ENCODE data around the gene ZNF526. TPM values are rescaled to one million over a fixed set of nuclear protein-coding genes. Genes with fewer than 3 reads are reported as not detected.

Gene ZNF526
- polyA plus RNA-seq, 1 experiment = 5.9 TPM

- ChIA-PET POLR2A (no interaction called here), CTCF (interaction anchor here (0.7 to 6.6 kb wide), 2 partner anchors 78 to 85 kb away, joined by 3 to 98 read pairs; no protein-coding TSS in a partner anchor)
- Histone ChIP-seq H3K36me3 (ENCODE audit: control insufficient read depth, insufficient read depth, low read length) (no peaks in the 10 kb centered on the region), H3K27me3 (ENCODE audit: control insufficient read depth, insufficient read depth, low read length) (no peaks in the 10 kb centered on the region), H3K4me3 (ENCODE audit: low read depth, low read length) (no peak overlapping the region)
- no peak for TF ChIP-seq CTCF (IDR thresholded peaks at IDR 0.05; ENCODE audit: insufficient read depth, low read depth, low read length)
- no peak for DNase-seq (ENCODE audit: low read depth)
Measured at GRCh38 chr19:42188665-42189064, 31.4 kb upstream of the ZNF526 start.

DNA sequence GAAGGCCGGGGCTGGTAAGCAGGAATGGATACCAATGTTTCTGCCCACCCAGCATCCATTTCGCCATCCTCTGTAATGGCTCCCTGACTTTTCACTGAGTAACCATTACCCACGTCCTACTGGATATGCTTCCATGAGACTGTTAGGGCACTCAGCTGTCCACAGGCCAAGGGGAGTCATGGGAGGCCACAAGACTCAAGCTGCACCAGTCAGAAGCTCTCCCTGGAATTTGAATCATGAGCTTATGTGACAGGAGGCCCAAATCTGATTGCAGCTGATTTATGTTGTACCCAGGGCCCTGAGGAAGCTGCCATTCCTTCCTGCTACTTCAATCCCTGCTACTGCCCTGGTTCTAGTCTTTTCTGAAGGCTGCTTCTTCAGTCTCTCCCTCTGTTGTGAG is 31.0 kb upstream of the ZNF526 start:
- POLR2A ChIA-PET = no interaction called here
- H3K27me3 ChIP-seq (ENCODE audit: control insufficient read depth, insufficient read depth, low read length) = no peaks in the 10 kb centered on the region
- TF ChIP-seq CTCF (IDR thresholded peaks at IDR 0.05; ENCODE audit: insufficient read depth, low read depth, low read length) = no peak
- no peak overlapping the region for H3K4me3 ChIP-seq (ENCODE audit: low read depth, low read length)
- H3K36me3 ChIP-seq (ENCODE audit: control insufficient read depth, insufficient read depth, low read length) = no peaks in the 10 kb centered on the region
- CTCF ChIA-PET = interaction anchor here (0.7 to 1.1 kb wide), 2 partner anchors 80 to 85 kb away, joined by 3 to 6 read pairs; no protein-coding TSS in a partner anchor
- no peak for DNase-seq (ENCODE audit: low read depth)

GRCh38 chr19:42191330-42191729 is 28.8 kb upstream of the ZNF526 start:
- no peak for TF ChIP-seq CTCF (IDR thresholded peaks at IDR 0.05; ENCODE audit: insufficient read depth, low read depth, low read length)
- Histone ChIP-seq H3K4me3 (ENCODE audit: low read depth, low read length) (no peak overlapping the region), H3K36me3 (ENCODE audit: control insufficient read depth, insufficient read depth, low read length) (peaks cover 2% of the 10 kb centered on the region; the same call in 1 of the 2 replicates), H3K27me3 (ENCODE audit: control insufficient read depth, insufficient read depth, low read length) (no peaks in the 10 kb centered on the region)
- POLR2A ChIA-PET = no interaction called here
- DNase-seq (ENCODE audit: low read depth) = no peak
- CTCF ChIA-PET = interaction anchor here (0.8 to 1.3 kb wide), 4 partner anchors 15 to 247 kb away, joined by 3 to 9 read pairs (median 4); no protein-coding TSS in a partner anchor

DNA sequence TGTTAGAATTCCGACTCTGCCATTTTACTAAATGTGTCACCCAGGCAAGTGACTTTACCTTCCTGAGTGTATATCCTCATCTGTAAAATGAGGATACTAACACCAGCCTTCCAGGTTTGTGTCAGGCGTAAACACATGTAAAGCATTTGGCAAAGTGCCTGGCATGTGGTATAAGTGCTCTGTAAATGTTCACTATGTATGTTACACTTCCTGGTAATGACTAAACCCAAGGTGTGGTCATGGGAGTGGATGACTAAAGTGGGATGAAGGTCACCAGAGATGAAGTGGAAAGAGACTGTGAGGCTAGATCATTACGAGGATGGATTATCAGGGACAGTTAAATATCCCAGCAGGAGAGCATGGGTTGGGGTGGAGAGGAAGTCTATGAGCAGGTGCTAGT is 28.3 kb upstream of the ZNF526 start:
- Histone ChIP-seq H3K27me3 (ENCODE audit: control insufficient read depth, insufficient read depth, low read length) (no peaks in the 10 kb centered on the region), H3K4me3 (ENCODE audit: low read depth, low read length) (no peak overlapping the region), H3K36me3 (ENCODE audit: control insufficient read depth, insufficient read depth, low read length) (peaks cover 2% of the 10 kb centered on the region; the same call in 1 of the 2 replicates)
- ChIA-PET POLR2A (no interaction called here), CTCF (interaction anchor here (0.8 to 1.3 kb wide), 4 partner anchors 15 to 247 kb away, joined by 3 to 9 read pairs (median 4); no protein-coding TSS in a partner anchor)
- no peak for TF ChIP-seq CTCF (IDR thresholded peaks at IDR 0.05; ENCODE audit: insufficient read depth, low read depth, low read length)
- DNase-seq (ENCODE audit: low read depth) = no peak

DNA sequence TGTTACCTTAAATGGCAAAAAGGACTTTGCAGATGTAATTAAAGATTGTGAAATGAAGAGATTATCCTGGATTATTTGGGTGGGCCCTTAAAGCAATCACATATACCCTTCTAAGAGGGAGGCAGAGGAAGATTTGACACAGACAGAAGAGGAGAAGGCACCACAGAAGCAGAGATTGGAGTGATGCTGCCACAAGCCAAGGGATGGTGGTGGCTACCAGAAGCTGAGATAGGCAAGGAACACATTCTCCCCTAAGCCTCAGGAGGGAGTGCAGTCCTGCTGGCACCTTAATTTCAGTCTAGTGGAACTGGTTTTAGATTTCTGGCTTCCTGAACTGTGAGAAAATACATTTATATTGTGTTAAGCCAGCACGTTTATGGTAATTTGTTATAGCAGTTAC is 26.8 kb upstream of the ZNF526 start:
- ChIA-PET POLR2A (no interaction called here), CTCF (interaction anchor here (1.3 kb wide), 1 partner anchor 61 kb away, joined by 3 read pairs; no protein-coding TSS in a partner anchor)
- Histone ChIP-seq H3K27me3 (ENCODE audit: control insufficient read depth, insufficient read depth, low read length) (no peaks in the 10 kb centered on the region), H3K36me3 (ENCODE audit: control insufficient read depth, insufficient read depth, low read length) (peaks cover 2% of the 10 kb centered on the region; the same call in 1 of the 2 replicates), H3K4me3 (ENCODE audit: low read depth, low read length) (no peak overlapping the region)
- TF ChIP-seq CTCF (IDR thresholded peaks at IDR 0.05; ENCODE audit: insufficient read depth, low read depth, low read length) = no peak
- no peak for DNase-seq (ENCODE audit: low read depth)
